ENCODE data around the gene BAZ2B. TPM values are rescaled to one million over a fixed set of nuclear protein-coding genes. Genes with fewer than 3 reads are reported as not detected.

BAZ2B gene
- total and polyA plus RNA-seq, 9 of the 15 experiments (the other 6 are each of a cell fraction or from before 2014, with no cell fraction given) = 7.5 to 38.6 (median 19.8) TPM

DNA sequence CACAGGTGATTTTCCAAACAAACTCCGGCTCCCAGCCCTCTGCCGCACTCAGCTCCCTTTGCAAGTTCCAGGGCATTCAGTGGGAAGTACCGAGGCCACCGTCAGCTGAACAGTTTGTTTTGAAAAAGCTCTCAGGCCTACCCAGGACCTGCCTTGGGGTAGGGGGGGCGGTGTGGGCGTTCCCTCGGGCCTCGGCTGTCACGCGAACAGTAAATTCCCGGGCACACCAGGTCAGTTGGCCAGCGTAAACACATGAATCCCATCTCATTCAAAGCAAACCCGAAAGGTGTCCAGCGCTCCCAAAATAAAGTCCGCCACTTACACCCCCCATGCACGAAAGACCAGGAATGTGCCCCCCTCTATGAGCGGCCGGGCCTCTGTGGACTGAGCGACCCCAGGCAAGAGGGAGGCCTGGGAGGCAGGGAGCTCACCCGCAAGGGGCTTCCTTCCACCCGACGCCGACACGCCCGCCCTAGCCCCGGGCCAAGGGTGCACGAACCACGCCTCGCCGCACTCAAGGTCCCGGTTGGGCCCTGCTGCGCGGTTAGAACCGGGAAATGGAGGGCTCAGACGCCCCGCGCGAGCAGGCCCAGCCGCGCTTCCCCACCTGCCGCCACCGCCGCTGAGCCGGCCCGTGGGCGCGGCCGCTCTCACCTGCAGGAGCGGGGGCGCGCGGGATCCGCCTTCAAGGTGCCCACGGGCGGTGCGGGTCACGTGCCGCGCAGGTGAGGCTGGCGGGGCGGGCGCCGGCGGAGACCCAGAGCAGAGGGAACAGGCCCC is 330.2 kb downstream of the BAZ2B start, which contains the start of gene WDSUB1 (continued):
- TF ChIP-seq FOXK2 (conservative IDR thresholded peaks at IDR 0.05 in 1 of 2, IDR thresholded peaks at IDR 0.05 in 1 of 2; ENCODE audit: low read depth in 2 of 2) (peak; percentile 75 to 77; a peak in 2 of 4 replicates), HNRNPK (IDR thresholded peaks at IDR 0.05; ENCODE audit: low read depth, low read length, poor library complexity, severe bottlenecking) (no peak), TBP (optimal IDR thresholded peaks at IDR 0.05; ENCODE audit: low read depth, low read length) (no peak), GTF2F1 (IDR thresholded peaks at IDR 0.05; ENCODE audit: low read depth, low read length) (no peak), POLR2G (IDR thresholded peaks at IDR 0.05; ENCODE audit: low read depth, low read length) (no peak), STAT5B (CRISPR knock-in tag; IDR thresholded peaks at IDR 0.05) (no peak), ZNF695 (CRISPR knock-in tag; IDR thresholded peaks at IDR 0.05) (no peak), CHCHD3 (CRISPR knock-in tag; IDR thresholded peaks at IDR 0.05) (no peak)
- TF ChIP-seq, protein P1, sequence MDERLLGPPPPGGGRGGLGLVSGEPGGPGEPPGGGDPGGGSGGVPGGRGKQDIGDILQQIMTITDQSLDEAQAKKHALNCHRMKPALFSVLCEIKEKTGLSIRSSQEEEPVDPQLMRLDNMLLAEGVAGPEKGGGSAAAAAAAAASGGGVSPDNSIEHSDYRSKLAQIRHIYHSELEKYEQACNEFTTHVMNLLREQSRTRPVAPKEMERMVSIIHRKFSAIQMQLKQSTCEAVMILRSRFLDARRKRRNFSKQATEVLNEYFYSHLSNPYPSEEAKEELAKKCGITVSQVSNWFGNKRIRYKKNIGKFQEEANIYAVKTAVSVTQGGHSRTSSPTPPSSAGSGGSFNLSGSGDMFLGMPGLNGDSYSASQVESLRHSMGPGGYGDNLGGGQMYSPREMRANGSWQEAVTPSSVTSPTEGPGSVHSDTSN (CRISPR knock-in tag; IDR thresholded peaks at IDR 0.05; ENCODE audit: low read depth) = no peak
- TF ChIP-seq, protein P1 (tag; conservative IDR thresholded peaks at IDR 0.05; ENCODE audit: low read depth) = peak; percentile 53
- TF ChIP-seq, protein P2, sequence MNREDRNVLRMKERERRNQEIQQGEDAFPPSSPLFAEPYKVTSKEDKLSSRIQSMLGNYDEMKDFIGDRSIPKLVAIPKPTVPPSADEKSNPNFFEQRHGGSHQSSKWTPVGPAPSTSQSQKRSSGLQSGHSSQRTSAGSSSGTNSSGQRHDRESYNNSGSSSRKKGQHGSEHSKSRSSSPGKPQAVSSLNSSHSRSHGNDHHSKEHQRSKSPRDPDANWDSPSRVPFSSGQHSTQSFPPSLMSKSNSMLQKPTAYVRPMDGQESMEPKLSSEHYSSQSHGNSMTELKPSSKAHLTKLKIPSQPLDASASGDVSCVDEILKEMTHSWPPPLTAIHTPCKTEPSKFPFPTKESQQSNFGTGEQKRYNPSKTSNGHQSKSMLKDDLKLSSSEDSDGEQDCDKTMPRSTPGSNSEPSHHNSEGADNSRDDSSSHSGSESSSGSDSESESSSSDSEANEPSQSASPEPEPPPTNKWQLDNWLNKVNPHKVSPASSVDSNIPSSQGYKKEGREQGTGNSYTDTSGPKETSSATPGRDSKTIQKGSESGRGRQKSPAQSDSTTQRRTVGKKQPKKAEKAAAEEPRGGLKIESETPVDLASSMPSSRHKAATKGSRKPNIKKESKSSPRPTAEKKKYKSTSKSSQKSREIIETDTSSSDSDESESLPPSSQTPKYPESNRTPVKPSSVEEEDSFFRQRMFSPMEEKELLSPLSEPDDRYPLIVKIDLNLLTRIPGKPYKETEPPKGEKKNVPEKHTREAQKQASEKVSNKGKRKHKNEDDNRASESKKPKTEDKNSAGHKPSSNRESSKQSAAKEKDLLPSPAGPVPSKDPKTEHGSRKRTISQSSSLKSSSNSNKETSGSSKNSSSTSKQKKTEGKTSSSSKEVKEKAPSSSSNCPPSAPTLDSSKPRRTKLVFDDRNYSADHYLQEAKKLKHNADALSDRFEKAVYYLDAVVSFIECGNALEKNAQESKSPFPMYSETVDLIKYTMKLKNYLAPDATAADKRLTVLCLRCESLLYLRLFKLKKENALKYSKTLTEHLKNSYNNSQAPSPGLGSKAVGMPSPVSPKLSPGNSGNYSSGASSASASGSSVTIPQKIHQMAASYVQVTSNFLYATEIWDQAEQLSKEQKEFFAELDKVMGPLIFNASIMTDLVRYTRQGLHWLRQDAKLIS (CRISPR knock-in tag; IDR thresholded peaks at IDR 0.05) = 0 out of 2 replicates have a peak, but pooled peaks have one; percentile 14

Measured in K562 (cell line).